NCI-H2171 treated with DMSO at 0.1 percent for 48 hours (cell line): Measurements from ENCODE around the gene EPB41L5.
A peak's percentile ranks its signal among the peaks of the same experiment; 100 is the strongest.
"Not testable (repeated sequence)": the region's sequence is repeated elsewhere in the genome, so short reads cannot be mapped to it uniquely, and the experiment has no call there.

Source experiments
- DNase-seq: peaks from one replicate; lab custom pipeline; 2025; lab: John Stamatoyannopoulos, UW

The EPB41L5 gene

GRCh38 chr2:120199817-120200459 lies 187.1 kb downstream of the EPB41L5 start:
- not testable (repeated sequence) for DNase-seq

GRCh38 chr2:120203251-120204021 lies 190.6 kb downstream of the EPB41L5 start:
- DNase-seq: no peak

GRCh38 chr2:120204022-120204405 lies 191.1 kb downstream of the EPB41L5 start:
- no peak for DNase-seq

GRCh38 chr2:120204417-120204816 lies 191.5 kb downstream of the EPB41L5 start:
- no peak for DNase-seq

- no peak for DNase-seq
These were observed 192.2 kb downstream of the EPB41L5 start for GRCh38 chr2:120204945-120205670.

GRCh38 chr2:120206022-120206581 lies 193.2 kb downstream of the EPB41L5 start:
- no peak for DNase-seq

GRCh38 chr2:120208381-120209353 lies 195.8 kb downstream of the EPB41L5 start:
- no peak for DNase-seq

GRCh38 chr2:120209427-120210269 lies 196.8 kb downstream of the EPB41L5 start:
- no peak for DNase-seq

GRCh38 chr2:120210270-120210693 lies 197.4 kb downstream of the EPB41L5 start:
- no peak for DNase-seq

GRCh38 chr2:120218181-120218580 lies 205.3 kb downstream of the EPB41L5 start:
- DNase-seq: no peak

GRCh38 chr2:120219291-120219690 lies 206.4 kb downstream of the EPB41L5 start:
- DNase-seq: no peak

- DNase-seq: no peak
These were observed 206.9 kb downstream of the EPB41L5 start for GRCh38 chr2:120219766-120220165.

- DNase-seq: no peak
These were observed 207.9 kb downstream of the EPB41L5 start for GRCh38 chr2:120220756-120221155.

- no peak for DNase-seq
These were observed 208.7 kb downstream of the EPB41L5 start for GRCh38 chr2:120221616-120222015.

- DNase-seq: no peak
These were observed 209.5 kb downstream of the EPB41L5 start for GRCh38 chr2:120222186-120223033.

- peak; percentile 86 for DNase-seq
These were observed 210.4 kb downstream of the EPB41L5 start, which contains the start of gene TMEM185B for GRCh38 chr2:120223034-120223912. TSS of gene TMEM185B (minus strand) at chr2:120223400. CDS start at chr2:120222976, 424 bp downstream.

GRCh38 chr2:120224256-120224655 lies 211.4 kb downstream of the EPB41L5 start:
- DNase-seq: no peak
